NCI-H446 (cell line): ENCODE data around the gene DLX3.
A peak's percentile ranks its signal among the peaks of the same experiment; 100 is the strongest.

ENCODE experiments used
- DNase-seq, 2 experiments: peaks; one replicate each; lab custom pipeline; 2025; lab: John Stamatoyannopoulos, UW

The DLX3 gene

GRCh38 chr17:49957350-49957749 lies 37.7 kb downstream of the DLX3 start:
- DNase-seq = no peak

- no peak for DNase-seq
Measured at GRCh38 chr17:49956780-49957179, 38.2 kb downstream of the DLX3 start.

GRCh38 chr17:49955157-49955556 lies 39.9 kb downstream of the DLX3 start:
- DNase-seq = no peak

- no peak for DNase-seq
Measured at GRCh38 chr17:49952912-49953497, 42.0 kb downstream of the DLX3 start.

- DNase-seq = peak; percentile 22 to 57
Measured at GRCh38 chr17:49952209-49952911, 42.7 kb downstream of the DLX3 start.

GRCh38 chr17:49951362-49952082 lies 43.5 kb downstream of the DLX3 start:
- DNase-seq = no peak

GRCh38 chr17:49949634-49950033 lies 45.4 kb downstream of the DLX3 start:
- no peak for DNase-seq

- DNase-seq = no peak
Measured at GRCh38 chr17:49946964-49947584, 48.0 kb downstream of the DLX3 start.

- no peak for DNase-seq
Measured at GRCh38 chr17:49946208-49946607, 48.8 kb downstream of the DLX3 start.

GRCh38 chr17:49944273-49944870 lies 50.7 kb downstream of the DLX3 start:
- no peak for DNase-seq

- DNase-seq = no peak
Measured at GRCh38 chr17:49942947-49943346, 52.1 kb downstream of the DLX3 start.

- DNase-seq = no peak
Measured at GRCh38 chr17:49941427-49941826, 53.6 kb downstream of the DLX3 start.
